GM12891 (cell line): ENCODE measurements around the gene DNAJB14.

Experiments
- POLR2A ChIP-seq: IDR thresholded peaks from 2 replicates; pipeline ENCODE4 v1.6.1; 2011; ENCODE audit warnings: low read depth, low read length, control low read depth
- POLR2AphosphoS5 ChIP-seq: IDR thresholded peaks from 2 replicates; pipeline ENCODE4 v1.6.1; 2011; ENCODE audit warnings: low read depth, low read length, control low read depth
- POU2F2 ChIP-seq: IDR thresholded peaks from 2 replicates; pipeline ENCODE4 v1.6.1; 2011; ENCODE audit warnings: low read depth, mild to moderate bottlenecking, control low read depth, low read length, moderate library complexity
- SPI1 ChIP-seq: IDR thresholded peaks from 2 replicates; pipeline ENCODE4 v1.6.1; 2011; ENCODE audit warnings: low read depth, low read length, control low read depth
- TAF1 ChIP-seq: IDR thresholded peaks from 2 replicates; pipeline ENCODE4 v1.6.1; 2011; ENCODE audit warnings: low read depth, low read length, control low read depth

- no peak for TF ChIP-seq POLR2AphosphoS5
- no peak for TF ChIP-seq POU2F2
- TF ChIP-seq POLR2A: no peak
- no peak for TF ChIP-seq TAF1
- no peak for TF ChIP-seq SPI1
These were observed 60.3 kb downstream of the DNAJB14 start for GRCh38 chr4:99886146-99886545.
